Smooth muscle cell of the coronary artery (primary cell): ENCODE measurements around the gene ZNG1E. TPM values are rescaled to one million over a fixed set of nuclear protein-coding genes. Genes with fewer than 3 reads are reported as not detected.

ENCODE experiments used
- total RNA-seq: library from RNA; depleted of rRNA; stranded (reverse); fragments of >200 nt; gene quantifications from 2 replicates; pipeline ENCODE4 v1.2.3, GENCODE V29; 2014; ENCODE audit warnings: low replicate concordance

ZNG1E gene
- 43.4 and 47.6 TPM in 2 replicates for total RNA-seq

DNA sequence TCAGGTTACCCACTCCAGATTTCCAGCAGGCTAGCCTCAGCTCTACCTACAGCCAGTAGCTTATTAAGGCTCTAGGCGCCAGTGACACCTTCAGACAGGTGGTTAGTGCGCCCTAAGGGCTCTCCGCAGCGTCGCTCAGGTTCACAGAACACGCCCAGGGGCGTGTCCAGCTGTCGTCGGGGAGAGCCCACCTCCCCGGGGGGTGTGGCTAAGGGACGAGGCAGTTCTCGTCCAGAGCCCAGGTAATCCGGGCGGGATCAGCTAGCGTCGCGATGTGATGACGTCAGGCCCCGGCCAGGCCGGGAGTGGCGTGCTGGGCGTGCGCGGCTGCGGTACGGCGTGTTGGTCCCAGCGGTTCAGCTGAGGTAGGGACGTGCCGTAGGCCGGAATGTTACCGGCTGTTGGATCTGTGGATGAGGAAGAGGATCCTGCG is at the start of gene ZNG1E:
Gene ZNG1E, plus strand, starts transcription at position 340 of the 433 bp plus-strand sequence. Its CDS starts 49 bp downstream, at position 389.

DNA sequence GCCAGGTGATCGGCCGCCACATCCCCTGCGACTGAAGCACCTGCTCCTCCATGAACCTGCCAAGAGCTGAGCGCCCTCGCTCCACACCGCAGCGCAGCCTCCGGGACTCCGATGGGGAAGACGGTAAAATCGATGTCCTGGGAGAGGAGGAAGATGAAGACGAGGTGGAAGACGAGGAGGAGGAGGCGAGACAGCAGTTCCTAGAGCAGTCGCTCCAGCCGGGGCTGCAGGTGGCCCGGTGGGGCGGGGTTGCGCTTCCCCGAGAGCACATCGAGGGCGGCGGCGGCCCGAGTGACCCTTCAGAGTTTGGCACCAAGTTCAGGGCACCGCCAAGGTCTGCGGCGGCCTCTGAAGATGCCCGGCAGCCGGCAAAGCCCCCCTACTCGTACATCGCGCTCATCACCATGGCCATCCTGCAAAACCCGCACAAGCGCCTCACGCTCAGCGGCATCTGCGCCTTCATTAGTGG is 61.4 kb downstream of the ZNG1E start, which contains the start of gene FOXD4L4:
Gene FOXD4L4, plus strand, starts transcription at position 51 of the 469 bp plus-strand sequence. Its CDS starts 0 bp downstream, at position 51.

Other genes with a start within 250 kb of the ZNG1E start
- under 0.01 and 0.08 TPM in 2 replicates for gene FOXD4L4, start 61.2 kb downstream of the ZNG1E start, total RNA-seq